Mesothelial cell of epicardium (in vitro differentiated cells): Measurements from ENCODE around the gene SLC47A1. TPM values are rescaled to one million over a fixed set of nuclear protein-coding genes. Genes with fewer than 3 reads are reported as not detected.
A peak's percentile ranks its signal among the peaks of the same experiment; 100 is the strongest.
"Not testable (repeated sequence)": the region's sequence is repeated elsewhere in the genome, so short reads cannot be mapped to it uniquely, and the experiment has no call there.

Experiments used
- DNase-seq, 2 experiments: peaks; one replicate each; pipeline ENCODE4 v3.0.0; 2021; ENCODE audit warnings: low spot score in 2 of 2; ENCODE audit not compliant: unreplicated experiment in 2 of 2
- H3K27ac Mint-ChIP-seq: 2 replicates; pipeline ENCODE4 v1.8.0; 2021; ENCODE audit warnings: mixed read lengths
- H3K27me3 Mint-ChIP-seq: 2 replicates; pipeline ENCODE4 v1.8.0; 2021; ENCODE audit warnings: low read depth, mixed read lengths
- H3K36me3 Mint-ChIP-seq: 2 replicates; pipeline ENCODE4 v1.8.0; 2021; ENCODE audit warnings: mixed read lengths
- H3K4me1 Mint-ChIP-seq: 2 replicates; pipeline ENCODE4 v1.8.0; 2021; ENCODE audit warnings: mixed read lengths
- H3K4me3 Mint-ChIP-seq: 2 replicates; pipeline ENCODE4 v1.8.0; 2021; ENCODE audit warnings: mild to moderate bottlenecking, moderate library complexity, mixed read lengths
- H3K9me3 Mint-ChIP-seq: 2 replicates; pipeline ENCODE4 v1.8.0; 2021; ENCODE audit warnings: mixed read lengths
- CTCF ChIP-seq: fragments of 200-600 bp; sonication (generic); IDR thresholded peaks from one replicate; pipeline ENCODE4 v1.5.0; 2021; ENCODE audit warnings: antibody characterized with exemption; ENCODE audit not compliant: unreplicated experiment
- total RNA-seq: library from RNA; stranded (reverse); gene quantifications from 3 replicates; pipeline ENCODE4 v1.2.1, GENCODE V29; 2021

SLC47A1 gene
- total RNA-seq, 1 donor from 2014 or later, result 9.2 TPM

GRCh38 chr17:19507775-19508576, 25.7 kb upstream of the SLC47A1 start:
- Mint-ChIP-seq H3K4me3 (peak overlapping the region; percentile 86), H3K4me1 (peaks cover 19% of the 10 kb centered on the region), H3K27me3 (peaks cover 2% of the 10 kb centered on the region), H3K9me3 (no peaks in the 10 kb centered on the region), H3K27ac (peak overlapping the region; percentile 98), H3K36me3 (no peaks in the 10 kb centered on the region)
- TF ChIP-seq CTCF, result no peak
- peak; percentile 80 to 97 for DNase-seq

- H3K4me1 Mint-ChIP-seq, result peaks cover 21% of the 10 kb centered on the region
- H3K36me3 Mint-ChIP-seq, result no peaks in the 10 kb centered on the region
- peak overlapping the region; percentile 92 for H3K27ac Mint-ChIP-seq
- H3K9me3 Mint-ChIP-seq, result no peaks in the 10 kb centered on the region
- peak overlapping the region; percentile 86 for H3K4me3 Mint-ChIP-seq
- peaks cover 2% of the 10 kb centered on the region for H3K27me3 Mint-ChIP-seq
- no peak for TF ChIP-seq CTCF
- DNase-seq, result no peak
These were observed 25.1 kb upstream of the SLC47A1 start for GRCh38 chr17:19508577-19508867.

- DNase-seq, H3K9me3 Mint-ChIP-seq, H3K36me3 Mint-ChIP-seq, H3K4me3 Mint-ChIP-seq, H3K27me3 Mint-ChIP-seq: not testable (repeated sequence)
- H3K27ac Mint-ChIP-seq, result peak overlapping the region; percentile 92
- peaks cover 24% of the 10 kb centered on the region for H3K4me1 Mint-ChIP-seq
These were observed 24.3 kb upstream of the SLC47A1 start for GRCh38 chr17:19509281-19509852.

GRCh38 chr17:19510903-19511302, 22.8 kb upstream of the SLC47A1 start:
- peak; percentile 13 for TF ChIP-seq CTCF
- no peak for DNase-seq
- H3K27ac Mint-ChIP-seq, result peak overlapping the region; percentile 91

GRCh38 chr17:19513897-19514488, 19.7 kb upstream of the SLC47A1 start:
- Mint-ChIP-seq H3K4me3 (no peak overlapping the region), H3K4me1 (peaks cover 21% of the 10 kb centered on the region), H3K27me3 (no peaks in the 10 kb centered on the region), H3K36me3 (no peaks in the 10 kb centered on the region), H3K9me3 (no peaks in the 10 kb centered on the region), H3K27ac (no peak overlapping the region)
- peak; percentile 41 to 74 for DNase-seq
- TF ChIP-seq CTCF, result peak; percentile 76

More at GRCh38 chr17:19510903-19511302, 22.8 kb upstream of the SLC47A1 start:
- H3K4me1 Mint-ChIP-seq, result peaks cover 24% of the 10 kb centered on the region
- H3K4me3 Mint-ChIP-seq, result no peak overlapping the region
- H3K27me3 Mint-ChIP-seq, result peaks cover 2% of the 10 kb centered on the region
- no peaks in the 10 kb centered on the region for H3K9me3 Mint-ChIP-seq
- H3K36me3 Mint-ChIP-seq, result no peaks in the 10 kb centered on the region

GRCh38 chr17:19517699-19518098, 16.0 kb upstream of the SLC47A1 start:
- Mint-ChIP-seq H3K27ac (no peak overlapping the region), H3K27me3 (no peaks in the 10 kb centered on the region), H3K9me3 (no peaks in the 10 kb centered on the region), H3K4me3 (no peak overlapping the region), H3K36me3 (no peaks in the 10 kb centered on the region), H3K4me1 (peaks cover 30% of the 10 kb centered on the region)
- no peak for DNase-seq
- no peak for TF ChIP-seq CTCF

GRCh38 chr17:19519388-19520291, 14.0 kb upstream of the SLC47A1 start:
- H3K9me3 Mint-ChIP-seq, DNase-seq, H3K27me3 Mint-ChIP-seq, H3K36me3 Mint-ChIP-seq: not testable (repeated sequence)
- Mint-ChIP-seq H3K4me3 (peak overlapping the region; percentile 3), H3K4me1 (peaks cover 25% of the 10 kb centered on the region), H3K27ac (peak overlapping the region; percentile 54)
